ENCODE results near the gene GGT7.
"Not testable (repeated sequence)": the region's sequence is repeated elsewhere in the genome, so short reads cannot be mapped to it uniquely, and the experiment has no call there.

DNA sequence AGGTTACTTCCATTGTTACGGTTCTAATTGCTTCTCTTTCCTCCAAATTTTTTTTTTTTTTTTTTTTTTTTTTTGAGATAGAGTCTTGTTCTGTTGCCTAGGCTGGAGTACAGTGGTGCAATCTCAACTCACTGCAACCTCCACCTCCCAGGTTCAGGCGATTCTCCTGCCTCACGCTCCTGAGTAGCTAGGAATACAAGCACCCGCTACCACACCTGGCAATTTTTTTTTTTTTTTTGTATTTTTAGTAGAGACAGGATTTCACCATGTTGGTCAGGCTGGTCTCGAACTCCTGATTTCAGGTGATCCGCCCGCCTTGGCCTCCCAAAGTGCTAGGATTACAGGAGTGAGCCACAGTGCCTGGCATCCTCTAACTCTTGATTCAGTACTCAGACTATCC, 8.3 kb upstream of the GGT7 start:
- TF ChIP-seq EZH2 (optimal IDR thresholded peaks at IDR 0.05; ENCODE audit: low read depth, low read length); EZH2phosphoT487 (IDR thresholded peaks at IDR 0.05; ENCODE audit: low read length): not testable (repeated sequence)
- TF ChIP-seq, protein P1, sequence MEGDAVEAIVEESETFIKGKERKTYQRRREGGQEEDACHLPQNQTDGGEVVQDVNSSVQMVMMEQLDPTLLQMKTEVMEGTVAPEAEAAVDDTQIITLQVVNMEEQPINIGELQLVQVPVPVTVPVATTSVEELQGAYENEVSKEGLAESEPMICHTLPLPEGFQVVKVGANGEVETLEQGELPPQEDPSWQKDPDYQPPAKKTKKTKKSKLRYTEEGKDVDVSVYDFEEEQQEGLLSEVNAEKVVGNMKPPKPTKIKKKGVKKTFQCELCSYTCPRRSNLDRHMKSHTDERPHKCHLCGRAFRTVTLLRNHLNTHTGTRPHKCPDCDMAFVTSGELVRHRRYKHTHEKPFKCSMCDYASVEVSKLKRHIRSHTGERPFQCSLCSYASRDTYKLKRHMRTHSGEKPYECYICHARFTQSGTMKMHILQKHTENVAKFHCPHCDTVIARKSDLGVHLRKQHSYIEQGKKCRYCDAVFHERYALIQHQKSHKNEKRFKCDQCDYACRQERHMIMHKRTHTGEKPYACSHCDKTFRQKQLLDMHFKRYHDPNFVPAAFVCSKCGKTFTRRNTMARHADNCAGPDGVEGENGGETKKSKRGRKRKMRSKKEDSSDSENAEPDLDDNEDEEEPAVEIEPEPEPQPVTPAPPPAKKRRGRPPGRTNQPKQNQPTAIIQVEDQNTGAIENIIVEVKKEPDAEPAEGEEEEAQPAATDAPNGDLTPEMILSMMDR (IDR thresholded peaks at IDR 0.05; ENCODE audit: low read length): not testable (repeated sequence)
